Mesodermal cell (in vitro differentiated cells): ENCODE measurements around the gene ASPSCR1.

Experiments
- H3K27ac ChIP-seq: 2 replicates; pipeline ENCODE4 v1.7.0; 2013; ENCODE audit warnings: mild to moderate bottlenecking, low read depth, low read length, moderate library complexity; ENCODE audit not compliant: severe bottlenecking
- H3K36me3 ChIP-seq: 2 replicates; pipeline ENCODE4 v1.7.1; 2013; ENCODE audit warnings: mild to moderate bottlenecking, low read length, moderate library complexity; ENCODE audit not compliant: control insufficient read depth, insufficient read depth
- H3K4me1 ChIP-seq: one replicate; pipeline ENCODE4 v1.7.1; 2013; ENCODE audit warnings: mild to moderate bottlenecking, low read length; ENCODE audit not compliant: insufficient read depth, control insufficient read depth, poor library complexity, severe bottlenecking
- H3K4me3 ChIP-seq: 2 replicates; pipeline ENCODE4 v1.7.0; 2013; ENCODE audit warnings: low read length, control low read depth, mild to moderate bottlenecking; ENCODE audit not compliant: insufficient read depth, poor library complexity, severe bottlenecking; ENCODE audit errors: extremely low read depth
- H3K9me3 ChIP-seq: 2 replicates; pipeline ENCODE4 v1.7.1; 2013; ENCODE audit warnings: mild to moderate bottlenecking, low read length, moderate library complexity; ENCODE audit not compliant: control insufficient read depth
- WGBS, 2 experiments: methylation state at CpG; one replicate each; pipeline ENCODE4 v1.1.5; 2013; ENCODE audit warnings: missing lambda C conversion rate in 2 of 2; ENCODE audit not compliant: insufficient coverage in 2 of 2; 5-methylcytosine and 5-hydroxymethylcytosine counted together

The ASPSCR1 gene

GRCh38 chr17:82012640-82013295 lies 35.3 kb downstream of the ASPSCR1 start:
- H3K4me1 ChIP-seq: peaks cover 19% of the 10 kb centered on the region
- WGBS, 2 experiments: 68 to 80% methylated on average over 12 to 13 of the region's 19 CpGs
- no peak overlapping the region for H3K4me3 ChIP-seq
- H3K36me3 ChIP-seq: peaks cover 6% of the 10 kb centered on the region
- peak overlapping the region; percentile 87 for H3K27ac ChIP-seq
- no peaks in the 10 kb centered on the region for H3K9me3 ChIP-seq

- H3K4me3 ChIP-seq: no peak overlapping the region
- H3K9me3 ChIP-seq: no peaks in the 10 kb centered on the region
- peaks cover 19% of the 10 kb centered on the region for H3K4me1 ChIP-seq
- H3K36me3 ChIP-seq: peaks cover 9% of the 10 kb centered on the region
- peak overlapping the region; percentile 87 for H3K27ac ChIP-seq
- 82 to 93% methylated on average over 18 to 22 of the region's 22 CpGs for WGBS, 2 experiments
Observed at GRCh38 chr17:82013341-82013740, 35.9 kb downstream of the ASPSCR1 start.

- Histone ChIP-seq H3K9me3 (no peaks in the 10 kb centered on the region), H3K36me3 (peaks cover 12% of the 10 kb centered on the region), H3K4me1 (peaks cover 19% of the 10 kb centered on the region), H3K27ac (peak overlapping the region; percentile 23), H3K4me3 (no peak overlapping the region)
- 95 to 96% methylated on average over 15 to 16 of the region's 16 CpGs for WGBS, 2 experiments
Observed at GRCh38 chr17:82013772-82014321, 36.4 kb downstream of the ASPSCR1 start.

GRCh38 chr17:82014432-82014831 lies 37.0 kb downstream of the ASPSCR1 start:
- Histone ChIP-seq H3K9me3 (no peaks in the 10 kb centered on the region), H3K36me3 (peaks cover 12% of the 10 kb centered on the region), H3K27ac (no peak overlapping the region), H3K4me1 (peaks cover 19% of the 10 kb centered on the region), H3K4me3 (no peak overlapping the region)
- 93 to 94% methylated on average over 22 of the region's 23 CpGs for WGBS, 2 experiments

- 81 to 91% methylated on average over 6 to 13 of the region's 13 CpGs for WGBS, 2 experiments
- H3K4me3 ChIP-seq: no peak overlapping the region
- H3K9me3 ChIP-seq: no peaks in the 10 kb centered on the region
- H3K4me1 ChIP-seq: peaks cover 19% of the 10 kb centered on the region
- no peak overlapping the region for H3K27ac ChIP-seq
- H3K36me3 ChIP-seq: peaks cover 12% of the 10 kb centered on the region
Observed at GRCh38 chr17:82014971-82015310, 37.5 kb downstream of the ASPSCR1 start.

- Histone ChIP-seq H3K4me3 (no peak overlapping the region), H3K27ac (no peak overlapping the region), H3K9me3 (no peaks in the 10 kb centered on the region), H3K36me3 (peaks cover 12% of the 10 kb centered on the region), H3K4me1 (peaks cover 19% of the 10 kb centered on the region)
- WGBS, 2 experiments: 81 to 86% methylated on average over 17 to 23 of the region's 24 CpGs
Observed at GRCh38 chr17:82015311-82015971, 38.0 kb downstream of the ASPSCR1 start.

- Histone ChIP-seq H3K9me3 (no peaks in the 10 kb centered on the region), H3K4me3 (no peak overlapping the region), H3K27ac (no peak overlapping the region), H3K4me1 (peaks cover 19% of the 10 kb centered on the region), H3K36me3 (peaks cover 12% of the 10 kb centered on the region)
- WGBS, 2 experiments: 91 to 92% methylated on average over 12 to 25 of the region's 28 CpGs
Observed at GRCh38 chr17:82016061-82016874, 38.8 kb downstream of the ASPSCR1 start.

- 96% methylated on average over 21 to 23 of the region's 24 CpGs for WGBS, 2 experiments
- no peak overlapping the region for H3K27ac ChIP-seq
- H3K4me1 ChIP-seq: peaks cover 19% of the 10 kb centered on the region
- peaks cover 10% of the 10 kb centered on the region for H3K36me3 ChIP-seq
- H3K4me3 ChIP-seq: no peak overlapping the region
- H3K9me3 ChIP-seq: no peaks in the 10 kb centered on the region
Observed at GRCh38 chr17:82016875-82017459, 39.5 kb downstream of the ASPSCR1 start.

- WGBS, 2 experiments: 88 to 91% methylated on average over 8 to 9 of the region's 13 CpGs
- Histone ChIP-seq H3K4me1 (peaks cover 12% of the 10 kb centered on the region), H3K27ac (no peak overlapping the region), H3K4me3 (no peak overlapping the region), H3K9me3 (no peaks in the 10 kb centered on the region), H3K36me3 (peaks cover 9% of the 10 kb centered on the region)
Observed at GRCh38 chr17:82017612-82018151, 40.3 kb downstream of the ASPSCR1 start.
